SU-DHL-6 (cell line): ENCODE data around the gene CPNE1.

Experiments used
- H2AFZ ChIP-seq: fragments of 200-600 bp; sonication (generic); 2 replicates; pipeline ENCODE4 v1.6.1; 2014; ENCODE audit warnings: low read depth, mild to moderate bottlenecking, moderate library complexity, mixed read lengths, antibody characterized with exemption, low read length; ENCODE audit not compliant: severe bottlenecking
- H3F3A ChIP-seq: fragments of 200-600 bp; shearing (Covaris generic); 2 replicates; pipeline ENCODE4 v1.6.0; 2016; ENCODE audit warnings: antibody characterized with exemption, mild to moderate bottlenecking; ENCODE audit not compliant: insufficient read depth
- H3K27ac ChIP-seq: fragments of 200-600 bp; sonication (generic); 2 replicates; pipeline ENCODE4 v1.5.1; 2016; ENCODE audit warnings: low read depth, mild to moderate bottlenecking, low read length, moderate library complexity, mixed read lengths
- H3K27me3 ChIP-seq: fragments of 200-600 bp; sonication (generic), shearing (Covaris generic); 2 replicates; pipeline ENCODE4 v1.6.0; 2014; ENCODE audit warnings: mild to moderate bottlenecking, low read length
- H3K36me3 ChIP-seq: fragments of 200-600 bp; sonication (generic); 2 replicates; pipeline ENCODE4 v1.6.1; 2014; ENCODE audit warnings: mild to moderate bottlenecking, low read length, mixed read lengths
- H3K4me2 ChIP-seq: fragments of 300-600, 200-600 bp; shearing (Covaris generic), sonication (generic); 2 replicates; pipeline ENCODE4 v1.6.0; 2014; ENCODE audit warnings: low read length, low read depth, mild to moderate bottlenecking; ENCODE audit not compliant: poor library complexity, severe bottlenecking
- H3K4me3 ChIP-seq: fragments of 200-600 bp; sonication (generic); 2 replicates; pipeline ENCODE4 v1.5.1; 2014; ENCODE audit warnings: antibody characterized with exemption, low read length, mild to moderate bottlenecking, mixed read lengths; ENCODE audit not compliant: insufficient read depth, poor library complexity, severe bottlenecking
- H3K79me2 ChIP-seq: fragments of 200-600 bp; sonication (generic); 2 replicates; pipeline ENCODE4 v1.6.1; 2014; ENCODE audit warnings: mild to moderate bottlenecking, low read length, moderate library complexity; ENCODE audit not compliant: insufficient read depth
- H3K9ac ChIP-seq: fragments of 200-600 bp; sonication (generic); 2 replicates; pipeline ENCODE4 v1.7.0; 2014; ENCODE audit warnings: mild to moderate bottlenecking, low read length
- H3K9me2 ChIP-seq: fragments of 200-600 bp; sonication (generic); replicated peaks from 2 replicates; pipeline ENCODE4 v1.6.1; 2014; ENCODE audit warnings: low read length; ENCODE audit not compliant: insufficient read depth
- H3K9me3 ChIP-seq: fragments of 200-600 bp; sonication (generic); 2 replicates; pipeline ENCODE4 v1.6.1; 2014; ENCODE audit warnings: low read length, mixed read lengths; ENCODE audit not compliant: insufficient read depth
- H4K20me1 ChIP-seq: fragments of 200-600 bp; sonication (generic); 2 replicates; pipeline ENCODE4 v1.6.1; 2014; ENCODE audit warnings: low read depth, mild to moderate bottlenecking, antibody characterized with exemption, low read length, moderate library complexity, mixed read lengths
- CTCF ChIP-seq: fragments of 200-600 bp; sonication (generic); IDR thresholded peaks from one replicate; pipeline ENCODE4 v1.5.1; 2017; ENCODE audit warnings: antibody characterized with exemption, mild to moderate bottlenecking, low read length, moderate library complexity; ENCODE audit not compliant: insufficient read depth, poor library complexity, severe bottlenecking
- EZH2phosphoT487 ChIP-seq: fragments of 200-600 bp; sonication (generic), shearing (Covaris generic); conservative IDR thresholded peaks from 2 replicates; pipeline ENCODE4 v1.6.1; 2018; ENCODE audit warnings: mild to moderate bottlenecking, antibody characterized with exemption, low read length, moderate library complexity, mixed read lengths

The CPNE1 gene

GRCh38 chr20:35702824-35703695, 38.4 kb upstream of the CPNE1 start:
- Histone ChIP-seq H3K27ac (no peak overlapping the region), H3K36me3 (peaks cover 47% of the 10 kb centered on the region), H3K27me3 (no peaks in the 10 kb centered on the region), H3K9me2 (no peaks in the 10 kb centered on the region), H2AFZ (no peak overlapping the region), H3K4me2 (no peak overlapping the region), H4K20me1 (peaks cover 24% of the 10 kb centered on the region), H3K4me3 (no peak overlapping the region), H3F3A (peaks cover 89% of the 10 kb centered on the region), H3K79me2 (peaks cover 17% of the 10 kb centered on the region; the same call in 1 of the 2 replicates), H3K9ac (no peak overlapping the region), H3K9me3 (no peaks in the 10 kb centered on the region)
- no peak for TF ChIP-seq EZH2phosphoT487
- TF ChIP-seq CTCF, result no peak

GRCh38 chr20:35702051-35702823, 37.5 kb upstream of the CPNE1 start:
- Histone ChIP-seq H3F3A (peaks cover 87% of the 10 kb centered on the region), H3K4me2 (no peak overlapping the region), H3K4me3 (no peak overlapping the region), H2AFZ (no peak overlapping the region), H3K36me3 (peaks cover 39% of the 10 kb centered on the region), H3K9me3 (no peaks in the 10 kb centered on the region), H4K20me1 (peaks cover 17% of the 10 kb centered on the region), H3K79me2 (peaks cover 25% of the 10 kb centered on the region; the same call in 1 of the 2 replicates), H3K9me2 (no peaks in the 10 kb centered on the region), H3K9ac (no peak overlapping the region), H3K27me3 (no peaks in the 10 kb centered on the region), H3K27ac (peak overlapping the region; percentile 2; the same call in 1 of the 2 replicates)
- TF ChIP-seq EZH2phosphoT487 (no peak), CTCF (no peak)

- H3K36me3 ChIP-seq, result peaks cover 28% of the 10 kb centered on the region
- peaks cover 73% of the 10 kb centered on the region for H3F3A ChIP-seq
- H3K4me2 ChIP-seq, result peak overlapping the region; percentile 67
- no peaks in the 10 kb centered on the region for H3K9me3 ChIP-seq
- peak overlapping the region; percentile 92 for H3K4me3 ChIP-seq
- no peaks in the 10 kb centered on the region for H3K9me2 ChIP-seq
- no peak for TF ChIP-seq EZH2phosphoT487
- no peak for TF ChIP-seq CTCF
- H3K27ac ChIP-seq, result peak overlapping the region; percentile 70
- peaks cover 8% of the 10 kb centered on the region for H4K20me1 ChIP-seq
- no peak overlapping the region for H2AFZ ChIP-seq
- no peaks in the 10 kb centered on the region for H3K27me3 ChIP-seq
- peak overlapping the region; percentile 93 for H3K9ac ChIP-seq
- H3K79me2 ChIP-seq, result peaks cover 26% of the 10 kb centered on the region; the same call in 1 of the 2 replicates
These were observed 36.0 kb upstream of the CPNE1 start for GRCh38 chr20:35700625-35701148.
